Left ventricle myocardium inferior (tissue), 1 donor: ENCODE measurements around the gene SOX18. TPM values are rescaled to one million over a fixed set of nuclear protein-coding genes. Genes with fewer than 3 reads are reported as not detected.

Experiments
- DNase-seq: peaks from one replicate; pipeline ENCODE4 v3.0.0-alpha.2; 2020
- H3K27ac ChIP-seq: fragments of 200-600 bp; replicated peaks from 2 replicates; pipeline ENCODE4 v1.8.0; 2021
- H3K27me3 ChIP-seq: fragments of 200-600 bp; 2 replicates; pipeline ENCODE4 v1.8.0; 2021; ENCODE audit warnings: low read depth
- H3K36me3 ChIP-seq: fragments of 200-600 bp; 2 replicates; pipeline ENCODE4 v1.8.0; 2021
- H3K4me1 ChIP-seq: fragments of 200-600 bp; 2 replicates; pipeline ENCODE4 v1.8.0; 2021
- H3K4me3 ChIP-seq: fragments of 200-600 bp; 2 replicates; pipeline ENCODE4 v1.8.0; 2021; ENCODE audit warnings: mild to moderate bottlenecking, moderate library complexity
- H3K9me3 ChIP-seq: fragments of 200-600 bp; replicated peaks from 2 replicates; pipeline ENCODE4 v1.8.0; 2021
- intact Hi-C: fragments of 100-400 bp; cut with micrococcal nuclease; formaldehyde crosslinking; loops from one replicate; pipeline ENCODE4 v1.11.0; 2022
- total RNA-seq: library from RNA; stranded (reverse); fragmentation: NEBNext Ultra II Directional; extraction: Animal tissue kit (Norgen Biotek cat#: 25700); gene quantifications from one replicate; pipeline ENCODE4 v1.2.1, GENCODE V29; 2021
- TF ChIP-seq, protein P1 (sequence below): fragments of 200-600 bp; IDR thresholded peaks from 2 replicates; pipeline ENCODE4 v1.8.0; 2021; ENCODE audit warnings: antibody characterized with exemption, mild to moderate bottlenecking, borderline replicate concordance
- donor health status: DM: no; HTN: yes; CAD: no; lungs with severe emphysema.

The SOX18 gene
- total RNA-seq, 1 donor from 2014 or later = 30.5 TPM

DNA sequence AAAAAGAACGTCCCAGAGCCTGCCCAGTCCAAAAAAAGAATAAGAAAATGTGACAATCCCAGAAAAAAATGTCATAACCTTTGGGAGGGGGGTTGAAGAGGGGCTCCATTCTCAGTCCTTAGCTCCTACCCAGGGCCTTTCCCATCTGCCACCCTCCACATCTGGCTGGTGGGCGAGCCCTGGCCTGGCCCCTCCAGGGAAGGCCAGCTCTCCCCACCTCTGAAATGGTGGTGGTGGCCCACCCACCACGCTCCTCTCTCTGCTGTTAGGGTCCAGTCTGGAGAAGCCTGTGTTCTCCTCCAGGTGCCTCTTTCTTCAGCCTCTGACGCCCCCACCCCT, 29.5 kb upstream of the SOX18 start:
- intact Hi-C loops = no loop called here
- TF ChIP-seq, protein P1, sequence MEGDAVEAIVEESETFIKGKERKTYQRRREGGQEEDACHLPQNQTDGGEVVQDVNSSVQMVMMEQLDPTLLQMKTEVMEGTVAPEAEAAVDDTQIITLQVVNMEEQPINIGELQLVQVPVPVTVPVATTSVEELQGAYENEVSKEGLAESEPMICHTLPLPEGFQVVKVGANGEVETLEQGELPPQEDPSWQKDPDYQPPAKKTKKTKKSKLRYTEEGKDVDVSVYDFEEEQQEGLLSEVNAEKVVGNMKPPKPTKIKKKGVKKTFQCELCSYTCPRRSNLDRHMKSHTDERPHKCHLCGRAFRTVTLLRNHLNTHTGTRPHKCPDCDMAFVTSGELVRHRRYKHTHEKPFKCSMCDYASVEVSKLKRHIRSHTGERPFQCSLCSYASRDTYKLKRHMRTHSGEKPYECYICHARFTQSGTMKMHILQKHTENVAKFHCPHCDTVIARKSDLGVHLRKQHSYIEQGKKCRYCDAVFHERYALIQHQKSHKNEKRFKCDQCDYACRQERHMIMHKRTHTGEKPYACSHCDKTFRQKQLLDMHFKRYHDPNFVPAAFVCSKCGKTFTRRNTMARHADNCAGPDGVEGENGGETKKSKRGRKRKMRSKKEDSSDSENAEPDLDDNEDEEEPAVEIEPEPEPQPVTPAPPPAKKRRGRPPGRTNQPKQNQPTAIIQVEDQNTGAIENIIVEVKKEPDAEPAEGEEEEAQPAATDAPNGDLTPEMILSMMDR = no peak
- Histone ChIP-seq H3K4me1 (peaks cover 46% of the 10 kb centered on the region), H3K36me3 (peaks cover under 1% of the 10 kb centered on the region), H3K27ac (peak overlapping the region; percentile 85), H3K27me3 (peaks cover 3% of the 10 kb centered on the region), H3K4me3 (peak overlapping the region; percentile 90), H3K9me3 (no peaks in the 10 kb centered on the region)
- no peak for DNase-seq

DNA sequence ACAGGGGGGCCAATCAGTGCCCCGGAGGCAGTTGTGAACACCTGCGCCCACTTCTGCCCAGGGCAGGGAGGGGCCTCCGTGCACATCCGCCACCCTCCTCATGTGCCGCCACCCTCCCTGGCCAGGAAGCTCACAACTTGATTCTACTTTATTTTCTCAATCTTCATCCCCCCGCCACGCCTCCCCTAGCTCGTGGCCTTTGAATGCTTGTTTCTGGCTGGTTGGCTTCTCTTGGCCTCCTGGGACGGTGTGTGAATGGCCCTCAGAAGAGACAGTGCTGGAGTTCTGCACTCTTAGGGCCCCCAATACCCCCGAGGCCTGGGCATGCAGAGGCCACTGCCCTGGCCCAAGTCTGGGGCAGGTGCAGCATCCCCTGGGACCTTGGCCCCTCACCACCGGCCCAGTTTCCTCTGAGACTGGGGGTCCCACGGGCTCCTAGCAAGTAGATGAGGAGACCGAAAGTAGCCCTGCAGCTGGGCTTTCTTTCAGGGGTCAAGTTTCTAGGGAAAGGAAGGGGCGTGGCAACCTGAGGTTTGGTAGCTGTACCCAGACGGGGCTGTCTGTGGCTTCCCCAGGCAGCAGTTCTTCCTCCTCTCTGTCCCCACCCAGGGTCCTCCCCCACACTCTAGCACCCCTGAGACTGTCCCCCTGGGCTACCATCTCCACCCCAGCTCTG, 28.6 kb upstream of the SOX18 start:
- peaks cover 37% of the 10 kb centered on the region for H3K4me1 ChIP-seq
- peak overlapping the region; percentile 90 for H3K4me3 ChIP-seq
- H3K27me3 ChIP-seq = no peaks in the 10 kb centered on the region
- TF ChIP-seq, protein P1 = no peak
- H3K27ac ChIP-seq = peak overlapping the region; percentile 85
- intact Hi-C loops = no loop called here
- H3K9me3 ChIP-seq = no peaks in the 10 kb centered on the region
- no peak for DNase-seq
- peaks cover 7% of the 10 kb centered on the region for H3K36me3 ChIP-seq

DNA sequence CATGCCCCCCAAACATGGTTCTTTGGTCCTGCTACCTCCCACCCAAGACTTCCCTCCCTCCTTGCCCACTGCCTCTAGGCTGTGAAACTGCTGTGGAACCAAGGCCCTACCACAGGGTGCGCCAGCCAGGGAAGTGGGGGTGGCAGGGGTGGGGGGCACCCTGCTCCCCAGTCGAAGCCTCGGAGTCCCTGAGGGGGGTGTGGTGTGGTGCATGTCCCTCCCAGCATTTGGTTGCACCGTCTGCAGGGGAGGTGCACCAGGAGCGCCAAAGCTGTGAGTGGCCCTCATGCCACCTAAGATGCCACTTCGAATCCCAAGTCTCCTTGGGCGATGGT, 28.1 kb upstream of the SOX18 start:
- peak overlapping the region; percentile 90 for H3K4me3 ChIP-seq
- intact Hi-C loops = no loop called here
- no peak overlapping the region for H3K27ac ChIP-seq

DNA sequence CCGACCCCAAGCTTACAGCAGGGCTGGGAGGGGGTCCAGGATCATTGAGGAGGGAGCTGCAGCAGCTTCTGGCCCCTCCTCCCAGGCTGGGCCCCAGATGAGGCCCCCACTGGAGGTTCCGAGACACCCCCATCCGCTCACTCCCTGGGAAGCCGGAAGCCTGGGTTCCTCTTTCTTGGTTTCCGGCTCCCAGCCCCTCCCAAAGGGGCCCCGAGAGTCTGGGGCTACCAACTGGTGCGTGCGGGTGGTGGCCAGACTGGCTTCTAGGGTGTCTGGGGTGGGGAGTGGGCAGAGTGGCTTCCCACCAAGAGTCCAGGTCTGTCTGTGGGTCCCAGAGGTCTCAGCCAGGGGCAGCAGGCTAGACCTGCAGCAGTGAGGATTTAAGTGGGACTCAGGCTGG, 27.7 kb upstream of the SOX18 start:
- H3K4me1 ChIP-seq = peaks cover 31% of the 10 kb centered on the region
- H3K9me3 ChIP-seq = no peaks in the 10 kb centered on the region
- intact Hi-C loops = no loop called here
- DNase-seq = peak; percentile 44
- TF ChIP-seq, protein P1 = no peak
- peak overlapping the region; percentile 90 for H3K4me3 ChIP-seq
- no peaks in the 10 kb centered on the region for H3K27me3 ChIP-seq
- no peak overlapping the region for H3K27ac ChIP-seq
- H3K36me3 ChIP-seq = peaks cover 15% of the 10 kb centered on the region

More for the DNA sequence above, 28.1 kb upstream of the SOX18 start:
- H3K4me1 ChIP-seq = peaks cover 35% of the 10 kb centered on the region
- no peaks in the 10 kb centered on the region for H3K27me3 ChIP-seq
- no peaks in the 10 kb centered on the region for H3K9me3 ChIP-seq
- peaks cover 11% of the 10 kb centered on the region for H3K36me3 ChIP-seq
- TF ChIP-seq, protein P1 = no peak
- DNase-seq = no peak

DNA sequence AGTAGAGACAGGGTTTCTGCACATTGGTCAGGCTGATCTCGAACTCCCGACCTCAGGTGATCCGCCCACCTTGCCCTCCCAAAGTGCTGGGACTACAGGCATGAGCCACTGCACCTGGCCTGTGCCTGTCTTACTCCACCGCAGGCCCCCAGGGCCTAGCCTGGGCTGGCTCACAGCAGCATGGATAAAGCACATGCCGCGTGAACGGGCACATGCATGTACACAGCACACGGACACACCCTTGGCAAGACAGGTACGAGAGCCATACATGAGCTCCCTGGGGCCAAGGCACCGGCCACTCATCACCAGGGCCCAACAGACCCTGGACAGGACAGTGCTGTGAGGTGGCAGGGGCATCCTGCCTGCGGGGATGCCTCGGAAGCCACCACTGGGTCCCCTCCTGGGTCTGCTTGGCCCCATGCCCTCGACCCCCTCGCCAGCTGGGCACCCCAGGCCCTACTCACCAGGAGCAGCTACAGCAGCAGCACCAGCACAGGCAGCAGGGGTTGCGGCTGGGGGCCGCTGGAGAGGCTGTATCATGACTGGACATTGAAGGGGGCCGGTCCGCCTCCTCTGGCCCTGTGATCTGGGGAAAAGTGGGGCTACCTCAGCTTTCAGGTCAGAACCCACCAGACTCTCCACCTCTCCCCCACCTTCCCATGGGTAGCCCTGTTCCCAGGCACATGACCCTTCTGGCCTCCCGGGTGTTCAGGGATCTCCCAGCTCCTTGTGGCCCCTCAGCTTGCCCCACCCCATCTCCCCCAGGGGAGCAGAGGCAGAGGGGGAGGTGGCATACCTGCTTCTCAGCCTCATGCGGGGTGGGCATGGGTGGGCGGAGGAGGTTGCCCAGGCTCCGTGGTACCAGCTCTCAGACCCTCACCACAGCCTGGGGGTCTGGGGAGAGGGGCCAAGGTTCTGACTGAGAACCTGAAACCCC, 26.9 kb upstream of the SOX18 start:
- H3K27ac ChIP-seq = no peak overlapping the region

More for the DNA sequence above, 26.9 kb upstream of the SOX18 start:
- Histone ChIP-seq H3K4me1 (peaks cover 29% of the 10 kb centered on the region), H3K9me3 (no peaks in the 10 kb centered on the region), H3K27me3 (no peaks in the 10 kb centered on the region), H3K4me3 (peak overlapping the region; percentile 90), H3K36me3 (peaks cover 16% of the 10 kb centered on the region)
- DNase-seq = no peak
- intact Hi-C loops = no loop called here
- TF ChIP-seq, protein P1 = no peak
